ENCODE measurements around the gene PLXNA1. TPM values are rescaled to one million over a fixed set of nuclear protein-coding genes. Genes with fewer than 3 reads are reported as not detected.

PLXNA1 gene
- total and polyA plus RNA-seq, 2 experiments from 2014 or later: 11.0 to 73.5 TPM

GRCh38 chr3:126961791-126962461 is 21.0 kb upstream of the PLXNA1 start:
- Histone ChIP-seq H3K9me2 (ENCODE audit: insufficient read depth) (no peaks in the 10 kb centered on the region), H3K4me1 (ENCODE audit: insufficient read depth) (no peaks in the 10 kb centered on the region), H3F3A (replicated peaks; ENCODE audit: low read depth) (no peaks in the 10 kb centered on the region), H3K4me3 (no peak overlapping the region), H3K27ac (ENCODE audit: low read depth) (no peak overlapping the region), H4K20me1 (replicated peaks; ENCODE audit: insufficient read depth) (no peaks in the 10 kb centered on the region; the same call in 1 of the 2 replicates), H3K4me2 (no peak overlapping the region), H2AFZ (no peak overlapping the region), H3K36me3 (ENCODE audit: insufficient read depth) (no peaks in the 10 kb centered on the region), H3K79me2 (replicated peaks; ENCODE audit: insufficient read depth) (no peaks in the 10 kb centered on the region), H3K27me3 (ENCODE audit: insufficient read depth) (no peaks in the 10 kb centered on the region)
- ATAC-seq: no peak
- Mint-ChIP-seq H3K27me3 (ENCODE audit: insufficient read depth, low read depth, poor library complexity) (peaks cover 18% of the 10 kb centered on the region), H3K9me3 (no peaks in the 10 kb centered on the region; the same call in 2 of the 3 replicates), H3K36me3 (ENCODE audit: low read depth) (no peaks in the 10 kb centered on the region), H3K4me3 (no peak overlapping the region), H3K27ac (no peak overlapping the region), H3K4me1 (peaks cover 21% of the 10 kb centered on the region)
- no peak for DNase-seq (ENCODE audit: low spot score)
- no peak for TF ChIP-seq NANOG (IDR thresholded peaks at IDR 0.05; ENCODE audit: borderline replicate concordance)
- no peak for TF ChIP-seq STAT1 (IDR thresholded peaks at IDR 0.05; ENCODE audit: unreplicated experiment)
- TF ChIP-seq POLR2AphosphoS5 (IDR thresholded peaks at IDR 0.05; ENCODE audit: low read depth): no peak
- no peak for TF ChIP-seq JUNB (IDR thresholded peaks at IDR 0.05; ENCODE audit: unreplicated experiment)
- no peak for TF ChIP-seq ZNF462 (CRISPR knock-in tag; IDR thresholded peaks at IDR 0.05)
- TF ChIP-seq REST (IDR thresholded peaks at IDR 0.05; ENCODE audit: unreplicated experiment): no peak
- no peak for TF ChIP-seq EZH2phosphoT487 (IDR thresholded peaks at IDR 0.05; ENCODE audit: unreplicated experiment)
- no peak for TF ChIP-seq CREB1 (CRISPR knock-in tag; IDR thresholded peaks at IDR 0.05; ENCODE audit: low read depth)
- no peak for TF ChIP-seq ZNF331 (CRISPR knock-in tag; IDR thresholded peaks at IDR 0.05; ENCODE audit: low read depth)
- no peak for TF ChIP-seq CTCF (conservative IDR thresholded peaks at IDR 0.05; ENCODE audit: low read depth in 2 of 2)
- TF ChIP-seq ZNF114 (CRISPR knock-in tag; IDR thresholded peaks at IDR 0.05): no peak
- TF ChIP-seq ETS1 (IDR thresholded peaks at IDR 0.05): no peak

Data from GM23338 (cell line).